ENCODE measurements around the gene ZIC4.

ZIC4 gene

DNA sequence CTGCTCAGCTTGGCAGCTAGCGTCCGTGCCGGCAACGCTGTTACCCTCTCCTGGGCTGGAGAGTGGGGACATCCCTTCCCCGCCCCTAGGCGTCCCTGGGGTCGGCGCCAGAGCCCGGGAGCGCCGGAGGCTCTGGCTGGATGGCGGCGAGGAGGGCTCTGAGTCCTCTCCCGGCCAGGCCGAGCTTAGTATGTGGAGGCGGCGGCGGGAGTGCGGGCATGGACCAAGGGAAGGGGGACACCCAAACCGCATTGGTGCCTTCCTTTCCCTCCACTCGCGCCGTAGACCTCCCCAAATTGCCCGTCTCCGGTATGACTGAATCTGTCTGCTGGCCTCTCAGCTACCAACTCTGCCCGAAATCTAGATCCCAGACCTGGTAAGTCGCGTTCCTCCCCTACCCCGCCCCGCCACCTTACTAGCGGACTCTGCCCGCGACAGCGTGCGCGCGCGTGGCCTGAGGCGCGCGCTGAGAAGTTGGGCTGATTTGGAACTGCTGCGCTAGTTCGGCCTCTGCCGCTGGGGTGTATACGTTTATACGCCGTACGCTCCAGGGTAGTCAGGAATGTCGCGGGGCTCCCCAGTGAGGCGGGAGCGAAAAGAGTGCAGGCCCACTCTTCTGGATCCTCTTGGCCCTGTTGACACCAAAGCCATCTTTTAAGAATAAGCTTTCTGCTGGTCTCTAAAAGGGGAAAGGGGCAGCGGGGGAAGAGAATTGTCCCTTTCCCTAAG lies 15.0 kb upstream of the ZIC4 start:
- no peaks in the 10 kb centered on the region for H3K4me1 Mint-ChIP-seq
- peaks cover 3% of the 10 kb centered on the region for H3K9me3 Mint-ChIP-seq
- H3K36me3 Mint-ChIP-seq: no peaks in the 10 kb centered on the region
- DNase-seq (ENCODE audit: low spot score in 2 of 2) (no peak), ATAC-seq (no peak)
- no peak overlapping the region for H3K27ac Mint-ChIP-seq
- H3K4me3 Mint-ChIP-seq: no peak overlapping the region

DNA sequence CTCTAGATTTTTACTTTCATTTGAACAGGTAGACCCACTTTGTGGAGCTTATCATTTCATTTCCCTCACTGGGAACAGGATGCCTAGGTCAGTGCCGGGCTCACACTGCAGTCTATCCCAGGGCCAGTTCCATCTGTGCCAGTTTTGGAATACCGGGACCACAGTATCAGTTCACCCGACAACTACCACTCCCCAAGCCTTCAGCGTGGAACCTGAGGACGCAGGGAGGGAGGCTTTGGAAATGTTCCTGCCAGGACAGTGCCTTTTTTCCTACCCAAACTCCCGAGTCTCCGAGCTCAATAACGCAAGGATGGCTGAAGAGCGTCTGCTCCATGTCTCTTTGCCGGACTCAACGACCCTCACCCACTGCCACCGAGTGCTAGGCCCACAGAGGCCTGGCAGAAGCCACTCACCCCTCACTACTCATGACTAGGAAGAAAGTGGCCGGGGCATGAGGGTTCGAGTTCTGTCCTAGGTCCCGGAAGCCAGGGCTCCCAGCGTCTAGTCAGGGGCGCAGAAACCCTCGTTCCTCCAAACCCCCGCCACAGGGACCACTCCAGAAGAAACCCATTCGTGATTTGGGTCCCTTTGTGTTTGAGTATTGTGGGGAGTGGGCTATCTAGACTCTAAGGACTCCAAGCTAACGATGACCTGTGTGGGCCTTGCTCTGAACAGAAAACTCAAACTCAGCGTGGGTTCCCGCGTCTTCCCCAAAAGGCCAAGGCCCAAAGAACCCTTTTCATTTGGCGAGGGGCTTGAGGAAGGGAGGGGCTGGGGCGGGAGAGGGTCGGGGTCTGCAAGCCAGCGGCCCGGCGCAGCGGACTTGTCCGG lies 14.2 kb upstream of the ZIC4 start:
- Mint-ChIP-seq H3K4me1 (no peaks in the 10 kb centered on the region), H3K4me3 (no peak overlapping the region), H3K36me3 (no peaks in the 10 kb centered on the region), H3K27ac (no peak overlapping the region), H3K9me3 (peaks cover 3% of the 10 kb centered on the region)
- DNase-seq (ENCODE audit: low spot score in 2 of 2) (no peak), ATAC-seq (no peak)

DNA sequence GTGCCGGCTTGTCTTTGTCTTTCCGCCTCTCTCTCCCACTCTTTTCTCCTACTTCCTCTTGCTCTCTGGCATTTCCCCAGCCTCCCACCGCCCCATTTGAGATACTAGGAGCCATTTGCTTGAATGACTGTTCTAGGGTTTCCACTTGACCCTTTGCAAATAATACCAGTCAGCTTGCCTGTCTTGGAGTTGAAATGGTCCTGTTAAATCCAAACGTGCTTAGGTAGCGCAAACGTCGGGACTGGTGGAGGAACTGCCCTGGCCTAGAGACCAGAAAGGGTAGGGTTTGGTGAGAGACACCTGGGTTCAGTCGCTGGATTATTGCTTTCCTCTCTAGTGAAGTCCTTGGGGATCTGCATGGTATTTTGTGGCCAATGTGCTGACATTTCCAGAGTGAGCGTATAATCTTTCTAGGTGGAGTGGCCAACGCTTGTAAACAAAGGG lies 13.5 kb upstream of the ZIC4 start:
- H3K4me1 Mint-ChIP-seq: no peaks in the 10 kb centered on the region
- ATAC-seq (no peak), DNase-seq (ENCODE audit: low spot score in 2 of 2) (no peak)
- no peak overlapping the region for H3K27ac Mint-ChIP-seq
- H3K9me3 Mint-ChIP-seq: peaks cover 3% of the 10 kb centered on the region
- H3K4me3 Mint-ChIP-seq: no peak overlapping the region
- H3K36me3 Mint-ChIP-seq: no peaks in the 10 kb centered on the region

DNA sequence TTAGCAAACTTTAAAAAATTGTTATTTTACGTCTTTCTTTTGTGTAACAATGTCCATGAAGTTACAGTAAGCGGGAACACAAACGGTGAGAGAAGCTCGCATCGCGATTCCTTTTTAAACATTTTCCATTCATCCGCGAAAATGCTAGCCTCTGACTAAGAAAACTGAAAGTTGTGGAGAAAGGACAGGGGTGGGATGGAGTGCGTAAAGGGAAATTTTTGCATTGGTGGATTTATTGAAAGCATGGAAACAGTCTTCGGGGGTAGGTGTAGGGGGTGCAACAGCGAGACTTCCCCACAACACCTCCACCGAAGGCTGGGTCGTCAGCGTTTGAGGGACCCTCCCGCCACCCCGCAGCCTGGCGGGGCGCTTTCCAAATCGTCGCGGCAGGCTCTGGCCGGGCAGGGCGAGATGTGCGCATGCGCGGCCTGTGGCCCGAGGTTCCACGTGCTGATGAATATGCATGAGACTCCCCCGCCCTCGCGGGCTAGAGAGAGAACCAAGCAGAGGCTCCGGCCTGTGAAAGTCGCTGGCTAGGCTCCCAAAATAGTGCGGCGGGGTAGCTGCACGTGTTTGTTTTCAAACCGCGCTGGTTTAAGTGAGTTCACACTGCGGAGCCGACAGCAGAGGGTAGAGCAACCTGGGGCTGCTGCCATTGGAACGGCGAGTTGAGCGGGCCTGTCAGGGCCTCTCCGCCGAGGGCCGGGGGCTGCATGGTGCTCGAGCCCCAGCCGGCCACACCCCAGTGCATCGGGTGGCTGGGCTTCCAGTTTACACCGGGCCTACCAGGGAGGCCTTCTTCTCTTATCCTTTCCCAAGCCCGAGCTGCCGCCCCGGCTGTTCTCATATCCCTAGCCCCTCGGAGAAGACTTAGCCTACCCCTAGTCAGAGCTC lies 12.7 kb upstream of the ZIC4 start:
- H3K27ac Mint-ChIP-seq: no peak overlapping the region
- no peaks in the 10 kb centered on the region for H3K36me3 Mint-ChIP-seq
- peaks cover 3% of the 10 kb centered on the region for H3K9me3 Mint-ChIP-seq
- H3K4me3 Mint-ChIP-seq: no peak overlapping the region
- ATAC-seq: no peak
- no peak for DNase-seq (ENCODE audit: low spot score in 2 of 2)
- H3K4me1 Mint-ChIP-seq: no peaks in the 10 kb centered on the region

DNA sequence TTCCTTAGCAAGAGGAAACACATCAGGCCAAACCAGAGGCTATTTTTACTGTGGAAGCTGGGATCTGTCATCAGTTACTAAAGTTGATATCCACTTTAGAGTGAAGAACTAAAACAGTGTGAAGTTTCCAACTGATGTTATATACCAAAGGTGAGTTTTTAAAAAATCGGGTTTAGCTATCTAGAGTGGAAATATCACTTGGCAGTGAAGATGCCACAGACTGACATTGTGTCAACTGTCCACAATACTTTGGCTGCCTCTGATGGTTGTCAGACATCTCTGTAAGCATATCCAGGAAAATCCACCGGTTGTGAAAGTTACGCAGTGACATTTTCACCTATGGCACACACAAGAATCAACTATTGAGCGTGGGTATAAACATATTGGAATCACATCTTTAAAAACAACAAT lies 12.0 kb upstream of the ZIC4 start:
- Mint-ChIP-seq H3K4me1 (peaks cover 5% of the 10 kb centered on the region), H3K27ac (no peak overlapping the region), H3K9me3 (peaks cover 3% of the 10 kb centered on the region), H3K36me3 (peaks cover 4% of the 10 kb centered on the region), H3K4me3 (no peak overlapping the region)
- ATAC-seq: no peak
- no peak for DNase-seq (ENCODE audit: low spot score in 2 of 2)

DNA sequence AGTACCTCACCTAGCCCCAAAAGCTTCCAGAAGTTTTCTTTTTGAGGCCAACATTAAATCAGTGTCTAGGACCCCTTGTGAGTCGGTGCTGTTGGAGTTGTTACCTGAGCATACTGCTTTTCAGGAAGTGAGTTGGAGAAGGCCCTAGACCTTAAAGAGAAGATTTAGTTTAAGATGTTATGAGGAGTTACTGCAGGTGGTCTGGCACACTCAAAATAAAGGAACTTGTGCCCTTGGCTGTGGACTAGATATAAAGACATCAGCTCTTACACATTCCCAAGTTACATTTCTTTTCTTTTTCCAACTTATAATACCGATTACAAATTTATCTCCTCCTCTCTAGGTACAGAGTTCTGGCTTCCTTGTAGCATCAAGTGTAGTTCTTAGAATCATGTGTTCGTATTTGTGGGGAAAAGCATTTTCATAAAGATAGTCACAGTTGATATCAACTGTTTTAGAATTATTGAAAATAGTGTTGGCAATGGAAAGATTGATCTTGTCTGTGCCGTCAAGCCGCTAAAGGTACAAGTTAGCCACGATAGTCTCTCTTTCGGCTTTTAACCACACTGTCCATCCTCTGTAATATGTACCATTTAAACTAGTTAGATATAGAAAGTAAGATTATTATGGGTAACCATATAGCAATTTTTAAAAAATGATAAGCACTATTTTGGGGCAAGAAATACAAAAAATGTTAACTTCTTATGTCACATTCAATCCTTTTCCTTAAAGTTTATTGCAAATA lies 11.4 kb upstream of the ZIC4 start:
- no peak overlapping the region for H3K27ac Mint-ChIP-seq
- DNase-seq (ENCODE audit: low spot score in 2 of 2) (no peak), ATAC-seq (no peak)
- peaks cover 3% of the 10 kb centered on the region for H3K9me3 Mint-ChIP-seq
- peaks cover 7% of the 10 kb centered on the region for H3K36me3 Mint-ChIP-seq
- peaks cover 10% of the 10 kb centered on the region for H3K4me1 Mint-ChIP-seq
- H3K4me3 Mint-ChIP-seq: no peak overlapping the region

DNA sequence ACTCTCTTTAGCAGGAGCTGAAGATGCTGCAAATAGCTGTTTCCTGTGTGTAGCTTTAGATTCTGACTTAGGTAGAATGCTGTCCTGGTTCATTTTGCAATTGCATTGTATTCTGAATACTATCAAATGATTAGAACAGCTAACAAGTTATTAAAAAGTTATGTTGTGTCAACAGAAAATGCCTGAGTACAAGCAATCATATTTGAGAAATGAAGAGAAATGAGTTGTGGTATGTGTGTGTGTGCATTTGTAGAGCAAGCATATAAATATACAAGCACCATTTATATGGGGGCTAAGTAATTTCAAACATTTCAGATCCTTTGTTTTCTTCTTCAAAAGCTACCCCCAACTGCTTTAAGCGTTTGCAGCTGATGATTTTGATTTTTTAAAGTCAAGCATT lies 10.6 kb upstream of the ZIC4 start:
- H3K4me1 Mint-ChIP-seq: peaks cover 14% of the 10 kb centered on the region
- no peak for ATAC-seq

DNA sequence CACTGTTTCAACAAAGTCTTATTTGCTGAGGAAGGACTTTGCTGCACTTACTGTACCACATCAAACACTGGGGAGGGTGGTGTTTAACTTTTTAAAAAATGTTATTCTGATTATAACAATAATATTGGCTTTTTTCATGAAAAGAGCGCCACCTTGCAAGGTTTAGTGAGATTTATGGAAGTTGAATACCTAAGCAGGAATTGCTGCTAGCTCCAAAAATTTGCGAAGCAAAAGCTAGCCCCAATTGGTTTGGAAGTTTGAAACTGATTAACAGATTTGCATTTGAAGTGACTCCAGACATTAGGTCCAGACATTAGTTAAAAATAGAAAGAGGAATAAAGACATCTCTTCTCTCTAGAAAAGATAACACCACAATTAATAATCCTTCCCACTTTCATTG lies 9.5 kb upstream of the ZIC4 start:
- Mint-ChIP-seq H3K27ac (no peak overlapping the region), H3K4me1 (peaks cover 24% of the 10 kb centered on the region), H3K36me3 (peaks cover 17% of the 10 kb centered on the region), H3K9me3 (peaks cover 8% of the 10 kb centered on the region), H3K4me3 (no peak overlapping the region)
- DNase-seq (ENCODE audit: low spot score in 2 of 2): no peak
- ATAC-seq: no peak

More for the DNA sequence above, 10.6 kb upstream of the ZIC4 start:
- Mint-ChIP-seq H3K4me3 (no peak overlapping the region), H3K27ac (no peak overlapping the region), H3K36me3 (peaks cover 7% of the 10 kb centered on the region), H3K9me3 (peaks cover 3% of the 10 kb centered on the region)
- DNase-seq (ENCODE audit: low spot score in 2 of 2): no peak

DNA sequence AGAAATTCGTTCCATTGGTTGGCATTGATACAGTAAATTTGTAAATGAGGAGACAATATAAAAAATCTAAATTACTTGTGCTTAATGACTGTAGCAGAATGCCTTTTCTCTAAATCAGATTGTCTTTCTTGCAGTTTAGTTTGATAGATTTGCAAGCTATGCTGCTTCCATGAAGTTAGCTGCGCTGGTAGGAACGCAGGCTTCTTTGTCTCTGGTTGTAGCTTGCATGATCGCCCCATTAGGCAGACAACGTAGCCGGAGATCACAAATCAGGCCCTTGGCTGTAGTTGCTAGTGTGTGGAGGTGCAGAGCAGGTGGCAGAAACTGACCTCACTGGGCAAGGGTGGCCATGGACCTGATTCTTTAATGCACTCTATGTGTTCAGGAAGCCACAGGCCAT lies 8.9 kb upstream of the ZIC4 start:
- no peak for ATAC-seq
- Mint-ChIP-seq H3K9me3 (peaks cover 8% of the 10 kb centered on the region), H3K4me1 (peaks cover 28% of the 10 kb centered on the region), H3K4me3 (no peak overlapping the region), H3K27ac (no peak overlapping the region), H3K36me3 (peaks cover 18% of the 10 kb centered on the region)
- no peak for DNase-seq (ENCODE audit: low spot score in 2 of 2)

DNA sequence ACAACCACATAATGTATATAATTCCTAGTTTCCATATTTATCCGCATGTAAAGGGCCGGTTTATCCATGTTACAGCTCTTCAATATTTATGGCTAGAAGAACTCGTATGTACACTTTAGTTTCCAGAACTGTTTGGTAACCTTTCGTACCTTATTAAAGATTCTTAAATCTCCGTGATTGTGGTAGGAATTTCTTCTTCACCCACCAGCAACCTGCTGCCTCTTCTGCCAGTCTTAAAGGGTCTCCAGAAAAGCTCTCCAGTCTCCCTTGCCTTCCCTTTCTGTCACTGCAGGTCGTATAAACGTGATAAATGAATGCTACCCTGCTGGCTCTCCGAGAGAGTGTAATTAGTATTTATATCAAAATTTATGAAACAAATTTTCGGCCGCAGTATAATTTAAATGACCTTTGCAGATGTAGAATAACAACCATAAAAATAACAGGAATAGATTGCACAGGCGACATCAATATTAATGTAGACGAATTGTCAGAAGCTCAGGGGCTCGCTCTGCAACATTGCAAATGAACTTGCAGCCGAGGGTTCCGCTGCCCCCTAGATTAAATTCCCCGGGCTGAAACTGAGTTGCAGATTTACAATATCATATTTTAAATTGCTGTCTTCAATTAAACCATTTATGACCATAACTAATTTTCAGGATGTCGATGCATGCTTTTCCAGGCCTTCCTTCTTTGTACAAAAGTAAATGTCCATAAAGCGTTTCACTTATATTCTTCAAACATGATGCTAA lies 8.2 kb upstream of the ZIC4 start:
- no peak overlapping the region for H3K27ac Mint-ChIP-seq
- DNase-seq (ENCODE audit: low spot score in 2 of 2) (no peak), ATAC-seq (no peak)
- H3K36me3 Mint-ChIP-seq: peaks cover 18% of the 10 kb centered on the region
- H3K4me1 Mint-ChIP-seq: peaks cover 28% of the 10 kb centered on the region
- H3K4me3 Mint-ChIP-seq: no peak overlapping the region
- peaks cover 6% of the 10 kb centered on the region for H3K9me3 Mint-ChIP-seq

DNA sequence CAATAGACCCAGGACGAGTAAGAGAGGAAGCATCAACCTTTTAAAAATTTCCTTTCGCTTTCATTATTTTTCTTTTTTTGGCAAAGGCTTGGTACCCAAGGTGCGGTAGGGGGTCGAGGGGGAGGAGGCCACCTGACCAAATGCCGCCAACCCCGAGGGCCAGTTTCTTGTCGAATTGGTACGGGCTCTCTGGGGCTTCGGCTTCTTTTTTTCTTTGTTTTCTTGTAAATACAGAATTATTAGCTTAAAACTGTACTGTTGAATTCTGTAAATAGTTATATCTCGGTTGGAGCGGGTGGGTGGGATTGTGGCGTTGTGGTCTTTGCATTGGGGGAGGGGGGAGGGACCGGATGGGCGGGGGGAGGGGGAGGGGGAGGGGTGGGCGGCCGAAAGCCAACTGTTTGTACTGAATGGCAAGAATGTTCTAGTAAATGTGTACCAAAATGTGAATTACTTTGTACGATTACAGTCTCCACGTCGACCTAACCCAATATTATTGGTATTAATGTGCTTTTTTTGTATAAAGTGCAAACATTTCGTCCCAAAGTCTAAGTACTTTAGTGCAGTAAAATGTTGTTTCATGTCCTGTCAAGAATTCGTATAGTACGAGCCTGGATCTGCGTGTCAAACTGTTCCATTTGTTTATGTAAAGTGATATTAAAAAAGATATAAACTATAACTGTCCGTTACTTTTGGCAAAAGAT lies 7.5 kb upstream of the ZIC4 start:
- peaks cover 20% of the 10 kb centered on the region for H3K36me3 Mint-ChIP-seq
- peaks cover 6% of the 10 kb centered on the region for H3K9me3 Mint-ChIP-seq
- peaks cover 30% of the 10 kb centered on the region for H3K4me1 Mint-ChIP-seq
- DNase-seq (ENCODE audit: low spot score in 2 of 2) (no peak), ATAC-seq (no peak)
- peak overlapping the region; percentile 46 for H3K27ac Mint-ChIP-seq
- H3K4me3 Mint-ChIP-seq: peak overlapping the region; percentile 63

DNA sequence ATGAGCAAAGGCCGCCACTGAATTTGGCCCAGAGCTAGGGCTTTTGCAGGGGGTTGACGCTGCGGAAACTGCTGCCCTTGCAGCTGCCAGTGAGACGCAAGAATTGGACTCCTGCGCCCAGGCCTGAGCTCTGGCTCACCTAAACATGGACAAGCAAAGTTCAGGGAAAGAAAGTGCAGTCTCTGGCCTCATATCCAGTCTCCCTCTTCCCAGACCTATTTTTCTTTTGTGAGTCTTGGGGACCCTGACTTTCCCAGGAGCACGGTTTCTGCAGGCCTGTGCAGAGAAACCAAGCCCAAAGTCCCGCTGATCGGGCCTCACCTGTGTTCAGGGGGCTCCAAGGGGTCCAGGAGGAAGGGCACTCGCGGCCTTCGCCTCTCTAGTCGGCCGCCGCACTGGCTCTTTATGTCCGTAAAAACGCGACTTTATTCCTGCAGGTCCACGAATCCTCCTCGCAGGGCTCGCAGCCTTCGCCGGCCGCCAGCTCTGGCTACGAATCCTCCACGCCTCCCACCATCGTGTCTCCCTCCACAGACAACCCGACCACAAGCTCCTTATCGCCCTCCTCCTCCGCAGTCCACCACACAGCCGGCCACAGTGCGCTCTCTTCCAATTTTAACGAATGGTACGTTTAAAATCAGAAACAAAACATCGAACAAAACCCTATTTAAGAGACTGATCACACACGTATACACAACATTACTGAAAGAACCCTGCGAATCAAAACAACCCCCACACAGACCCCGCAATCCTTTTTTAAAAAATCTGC lies 6.8 kb upstream of the ZIC4 start:
- peaks cover 37% of the 10 kb centered on the region for H3K4me1 Mint-ChIP-seq
- H3K36me3 Mint-ChIP-seq: peaks cover 28% of the 10 kb centered on the region
- peak in 1 of 2 donors; percentile 47 for DNase-seq (ENCODE audit: low spot score in 2 of 2)
- peaks cover 10% of the 10 kb centered on the region for H3K9me3 Mint-ChIP-seq
- no peak for ATAC-seq
- H3K4me3 Mint-ChIP-seq: peak overlapping the region; percentile 63
- H3K27ac Mint-ChIP-seq: peak overlapping the region; percentile 46

DNA sequence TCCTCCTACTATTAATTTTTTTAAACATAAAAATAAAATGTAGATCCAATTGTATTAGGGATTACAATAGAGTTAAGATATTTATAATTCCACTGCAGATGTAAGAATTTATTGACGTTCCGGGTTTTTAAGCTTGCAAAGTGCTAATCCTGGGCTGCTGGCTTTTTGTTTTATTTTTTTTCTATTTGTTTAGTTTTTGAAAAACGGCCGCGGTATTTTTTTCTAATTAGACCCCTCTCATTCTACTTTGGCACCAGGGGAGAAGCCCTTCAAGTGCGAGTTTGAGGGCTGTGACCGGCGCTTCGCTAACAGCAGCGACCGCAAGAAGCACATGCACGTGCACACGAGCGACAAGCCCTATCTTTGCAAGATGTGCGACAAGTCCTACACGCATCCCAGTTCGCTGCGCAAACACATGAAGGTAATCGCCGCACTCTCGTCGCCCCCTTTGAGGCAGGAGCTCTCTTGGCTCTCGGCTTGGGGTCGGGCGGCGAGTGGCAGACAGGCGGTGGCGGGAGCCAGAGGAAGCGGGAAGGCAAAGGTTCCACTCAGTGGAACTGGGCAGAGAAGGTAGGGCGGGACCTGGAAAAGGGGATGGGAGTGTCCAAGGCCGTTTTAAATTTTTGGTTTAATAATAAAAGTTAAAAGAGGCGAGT lies 6.0 kb upstream of the ZIC4 start:
- DNase-seq (ENCODE audit: low spot score in 2 of 2) (peak in 1 of 2 donors; percentile 44), ATAC-seq (no peak)
- peak overlapping the region; percentile 63 for H3K4me3 Mint-ChIP-seq
- H3K9me3 Mint-ChIP-seq: peaks cover 11% of the 10 kb centered on the region
- H3K36me3 Mint-ChIP-seq: peaks cover 30% of the 10 kb centered on the region
- H3K27ac Mint-ChIP-seq: no peak overlapping the region
- peaks cover 40% of the 10 kb centered on the region for H3K4me1 Mint-ChIP-seq
